ENCODE results near the gene FARP1. TPM values are rescaled to one million over a fixed set of nuclear protein-coding genes. Genes with fewer than 3 reads are reported as not detected.

The FARP1 gene
- total RNA-seq, 2 experiments from 2014 or later = 0.55 to 1.9 TPM

DNA sequence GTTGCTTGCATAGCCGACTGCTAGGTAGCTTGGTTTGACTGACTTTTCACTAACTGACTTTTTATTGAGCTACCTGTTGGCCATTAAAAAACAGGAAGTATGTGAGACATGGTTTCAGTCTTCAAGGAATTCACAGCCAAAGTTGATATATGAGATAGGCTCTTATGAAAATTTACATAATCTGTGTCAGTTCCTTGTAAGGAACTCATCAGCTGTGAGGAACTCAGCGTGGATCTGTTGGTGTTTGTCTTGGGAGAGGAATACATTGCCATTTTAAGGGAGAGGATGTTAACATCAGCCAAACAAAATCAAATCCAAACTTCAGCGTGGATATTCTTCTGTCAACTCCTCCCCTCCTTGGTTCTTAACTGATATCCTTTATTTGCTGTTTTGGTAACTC is 32.1 kb downstream of the FARP1 start:
- no peaks in the 10 kb centered on the region for H3K36me3 Mint-ChIP-seq
- ATAC-seq (ENCODE audit: low read depth) (no peak), DNase-seq (no peak)
- no peaks in the 10 kb centered on the region for H3K4me1 Mint-ChIP-seq
- peaks cover 5% of the 10 kb centered on the region for H3K27me3 Mint-ChIP-seq
- no peaks in the 10 kb centered on the region for H3K9me3 Mint-ChIP-seq
- no peak overlapping the region for H3K4me3 Mint-ChIP-seq
- no peak overlapping the region for H3K27ac Mint-ChIP-seq
- POLR2A ChIA-PET = no interaction called here

DNA sequence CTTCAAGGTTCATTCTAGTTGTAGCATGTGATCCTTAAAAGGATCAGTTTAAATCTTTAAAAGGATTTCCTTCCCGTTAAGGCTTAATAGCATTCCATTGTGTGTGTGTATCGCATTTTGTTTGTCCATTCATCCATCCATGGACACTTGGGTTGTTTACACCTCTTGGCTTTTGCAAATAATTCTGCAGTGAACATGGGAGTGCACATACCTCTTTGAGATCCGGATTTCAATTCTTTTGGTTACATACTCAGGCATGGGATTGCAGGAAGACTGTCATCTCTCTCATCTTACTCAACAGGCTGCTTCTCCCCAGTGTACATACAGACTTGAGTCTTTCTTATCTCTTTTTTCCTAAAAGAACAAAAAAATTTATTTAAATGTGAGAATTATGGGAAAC is 32.9 kb downstream of the FARP1 start:
- H3K27ac Mint-ChIP-seq = no peak overlapping the region
- H3K9me3 Mint-ChIP-seq = no peaks in the 10 kb centered on the region
- ATAC-seq (ENCODE audit: low read depth) (no peak), DNase-seq (no peak)
- H3K4me1 Mint-ChIP-seq = no peaks in the 10 kb centered on the region
- H3K27me3 Mint-ChIP-seq = peaks cover 4% of the 10 kb centered on the region
- H3K36me3 Mint-ChIP-seq = no peaks in the 10 kb centered on the region
- no peak overlapping the region for H3K4me3 Mint-ChIP-seq
- POLR2A ChIA-PET = no interaction called here

DNA sequence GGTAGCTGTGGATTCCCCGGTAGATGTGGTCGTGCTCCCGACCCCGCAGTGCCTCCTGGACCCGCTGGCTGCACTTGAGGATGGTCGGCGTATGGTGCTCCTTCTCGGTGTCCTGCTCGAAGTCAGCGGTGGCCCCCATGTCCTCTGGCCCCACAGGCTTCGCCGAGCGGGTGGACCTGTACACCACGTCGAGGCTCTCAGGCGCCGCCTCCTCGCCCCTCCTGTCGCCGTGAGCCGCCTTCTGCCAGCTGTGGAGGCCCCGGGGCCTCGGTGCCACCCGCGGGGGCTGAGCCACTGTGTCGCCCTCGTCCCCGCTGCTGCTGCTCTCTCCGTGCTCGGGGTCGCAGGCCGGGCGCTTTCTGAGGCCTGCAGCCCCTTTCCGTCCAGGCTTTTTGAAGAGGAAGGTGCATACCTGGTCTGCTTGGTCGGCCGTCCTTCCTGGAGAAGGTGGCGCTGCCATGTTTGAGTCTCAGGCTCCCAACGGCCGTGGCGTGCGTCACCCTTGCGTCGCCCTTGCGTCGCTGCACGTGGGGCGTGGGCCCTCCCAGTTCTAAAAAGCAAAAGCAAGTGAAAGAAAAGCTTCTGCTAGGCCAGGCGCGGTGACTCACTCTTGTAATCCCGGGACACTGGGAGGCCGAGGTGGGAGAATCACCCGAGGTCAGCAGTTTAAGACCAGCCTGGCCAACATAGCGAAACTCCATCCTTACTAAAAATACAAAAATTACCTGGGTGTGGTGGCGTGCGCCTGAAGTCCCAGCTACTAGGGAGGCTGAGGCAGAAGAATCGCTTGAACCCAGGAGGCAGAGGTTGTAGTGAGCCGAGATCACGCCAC is 34.1 kb downstream of the FARP1 start, which contains the start of gene RNF113B:
TSS of gene RNF113B (minus strand) at position 493 of the 832 bp plus-strand sequence. CDS start at position 460, 33 bp downstream.
- H3K4me3 Mint-ChIP-seq = no peak within 1 kb of the TSS
- H3K27ac Mint-ChIP-seq = no peak within 1 kb of the TSS
- no peaks in the 10 kb centered on the region for H3K9me3 Mint-ChIP-seq
- H3K4me1 Mint-ChIP-seq = no peaks in the 10 kb centered on the region
- ATAC-seq (ENCODE audit: low read depth) (no peak), DNase-seq (no peak)
- peaks cover 4% of the 10 kb centered on the region for H3K27me3 Mint-ChIP-seq
- no peaks in the 10 kb centered on the region for H3K36me3 Mint-ChIP-seq
- POLR2A ChIA-PET = no interaction called here

DNA sequence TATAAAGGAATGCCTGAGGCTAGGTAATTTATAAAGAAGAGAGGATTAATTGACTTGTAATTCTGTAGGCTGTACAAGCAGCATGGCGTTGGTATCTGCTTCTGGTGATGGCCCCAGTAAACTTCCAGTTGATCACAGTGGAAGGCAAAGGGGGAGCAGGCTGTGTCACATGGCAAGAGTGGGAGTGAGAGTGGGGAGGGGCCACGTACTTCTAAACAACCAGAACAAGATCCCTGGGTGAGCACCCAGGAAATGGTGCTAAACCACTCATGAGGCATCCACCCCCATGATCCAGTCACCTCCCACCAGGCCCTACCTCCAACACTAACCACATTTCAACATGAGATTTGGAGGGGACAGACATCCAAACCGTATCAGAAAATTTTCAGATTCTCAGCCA is 37.2 kb downstream of the FARP1 start:
- POLR2A ChIA-PET = no interaction called here
- Mint-ChIP-seq H3K4me1 (no peaks in the 10 kb centered on the region), H3K36me3 (no peaks in the 10 kb centered on the region), H3K9me3 (no peaks in the 10 kb centered on the region), H3K27ac (no peak overlapping the region), H3K4me3 (no peak overlapping the region), H3K27me3 (peaks cover 2% of the 10 kb centered on the region)
- DNase-seq (no peak), ATAC-seq (ENCODE audit: low read depth) (no peak)

DNA sequence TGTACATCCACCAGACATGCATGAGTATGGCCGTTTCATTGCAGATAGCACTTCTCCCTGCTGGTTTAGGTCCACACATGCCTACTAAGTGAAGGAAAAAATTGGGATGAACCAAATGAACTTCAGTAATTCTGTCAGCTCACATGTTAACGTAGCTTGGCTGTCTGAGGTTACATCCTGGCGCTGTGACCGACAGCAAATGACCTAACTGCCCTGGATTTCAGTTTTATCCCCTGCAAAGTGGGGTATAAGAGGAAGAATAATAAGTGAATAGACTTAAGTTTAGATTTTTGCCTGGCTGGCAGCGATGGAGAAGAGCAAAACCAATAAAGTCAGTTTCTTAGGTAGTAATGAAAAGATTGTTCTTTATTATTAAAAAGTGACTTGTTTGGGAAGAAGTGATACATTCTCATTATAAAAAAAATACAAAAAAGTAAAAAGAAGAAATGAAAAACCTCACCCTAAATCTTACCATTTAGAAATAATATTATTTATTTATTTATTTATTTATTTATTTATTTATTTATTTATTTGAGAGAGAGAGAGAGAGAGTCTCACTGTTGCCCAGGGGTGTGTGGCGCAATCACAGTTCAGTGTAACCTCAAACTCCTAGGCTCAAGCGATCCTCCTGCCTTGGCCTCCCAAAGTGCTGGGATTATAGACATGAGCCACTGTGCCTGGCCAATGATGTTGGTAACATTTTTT is 38.4 kb downstream of the FARP1 start:
- POLR2A ChIA-PET = no interaction called here
- Mint-ChIP-seq H3K27me3 (peaks cover 2% of the 10 kb centered on the region), H3K27ac (no peak overlapping the region), H3K4me3 (no peak overlapping the region), H3K4me1 (no peaks in the 10 kb centered on the region), H3K36me3 (no peaks in the 10 kb centered on the region), H3K9me3 (no peaks in the 10 kb centered on the region)
- ATAC-seq (ENCODE audit: low read depth) (no peak), DNase-seq (no peak)

DNA sequence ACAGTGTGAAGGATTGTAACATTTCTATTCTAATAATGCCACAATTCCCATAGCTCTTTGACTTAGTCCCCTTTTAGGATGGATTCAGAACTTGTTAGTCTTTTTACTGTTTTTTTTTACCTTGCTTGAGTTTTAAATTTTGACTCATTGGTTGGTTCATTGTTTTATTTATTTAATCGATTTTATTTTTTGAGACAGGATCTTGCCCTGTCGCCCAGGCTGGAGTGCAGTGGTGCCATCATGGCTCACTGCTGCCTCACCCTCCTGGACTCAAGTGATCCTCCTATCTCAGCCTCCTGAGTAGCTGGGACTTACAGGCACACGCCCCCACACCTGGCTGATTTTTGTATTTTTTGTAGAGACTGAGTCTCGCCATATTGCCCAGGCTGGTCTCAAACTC is 39.3 kb downstream of the FARP1 start:
- POLR2A ChIA-PET = no interaction called here
- no peaks in the 10 kb centered on the region for H3K4me1 Mint-ChIP-seq
- no peak overlapping the region for H3K4me3 Mint-ChIP-seq
- no peak overlapping the region for H3K27ac Mint-ChIP-seq
- peaks cover 2% of the 10 kb centered on the region for H3K27me3 Mint-ChIP-seq
- no peak for ATAC-seq (ENCODE audit: low read depth)
- no peaks in the 10 kb centered on the region for H3K9me3 Mint-ChIP-seq
- no peaks in the 10 kb centered on the region for H3K36me3 Mint-ChIP-seq
- DNase-seq = no peak

DNA sequence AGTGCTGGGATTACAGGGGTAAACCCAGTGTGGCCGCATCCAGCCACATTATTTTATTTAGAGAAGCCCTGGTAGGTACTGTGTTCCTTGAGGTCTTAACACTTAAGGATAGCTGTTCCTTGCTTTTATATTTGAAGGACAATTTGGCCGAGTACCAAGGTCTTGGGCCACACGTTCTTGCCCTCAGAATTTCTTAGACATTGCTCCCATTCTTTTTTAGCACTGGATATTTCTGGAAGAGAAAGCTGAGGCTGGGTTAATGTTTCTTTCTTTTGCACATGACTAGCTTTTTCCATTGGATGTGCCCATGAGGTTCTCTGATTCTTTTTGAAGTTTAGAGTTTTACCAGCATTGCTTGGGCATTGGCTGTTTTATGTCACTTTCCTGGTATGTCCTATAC is 39.7 kb downstream of the FARP1 start:
- Mint-ChIP-seq H3K27ac (no peak overlapping the region), H3K4me1 (no peaks in the 10 kb centered on the region)

DNA sequence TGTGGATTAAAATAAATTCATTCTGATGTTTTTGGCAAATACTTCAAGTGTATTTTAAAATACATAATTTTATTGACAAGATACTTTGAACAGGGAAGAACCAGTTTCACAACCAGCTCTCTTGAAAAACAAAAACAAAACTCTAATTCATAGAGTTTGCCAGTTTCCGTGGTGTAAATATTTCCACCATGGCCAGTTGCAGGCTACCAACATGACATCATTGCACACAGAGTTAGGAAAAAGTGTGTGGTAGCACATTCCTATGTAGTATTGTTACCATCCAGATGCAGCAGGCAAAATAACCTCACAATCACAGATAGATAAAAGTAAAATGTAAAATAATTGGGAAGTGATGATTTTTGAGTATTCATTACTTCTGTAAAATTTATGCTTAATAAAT is 41.9 kb downstream of the FARP1 start:
- no peak for DNase-seq
- Mint-ChIP-seq H3K27me3 (peaks cover 7% of the 10 kb centered on the region), H3K4me3 (no peak overlapping the region), H3K27ac (no peak overlapping the region), H3K9me3 (no peaks in the 10 kb centered on the region), H3K36me3 (no peaks in the 10 kb centered on the region), H3K4me1 (no peaks in the 10 kb centered on the region)
- no peak for ATAC-seq (ENCODE audit: low read depth)
- POLR2A ChIA-PET = no interaction called here

More for the DNA sequence above, 39.7 kb downstream of the FARP1 start:
- no peak overlapping the region for H3K4me3 Mint-ChIP-seq
- H3K9me3 Mint-ChIP-seq = no peaks in the 10 kb centered on the region
- peaks cover 2% of the 10 kb centered on the region for H3K27me3 Mint-ChIP-seq
- ATAC-seq (ENCODE audit: low read depth) (no peak), DNase-seq (no peak)
- no peaks in the 10 kb centered on the region for H3K36me3 Mint-ChIP-seq
- POLR2A ChIA-PET = no interaction called here

DNA sequence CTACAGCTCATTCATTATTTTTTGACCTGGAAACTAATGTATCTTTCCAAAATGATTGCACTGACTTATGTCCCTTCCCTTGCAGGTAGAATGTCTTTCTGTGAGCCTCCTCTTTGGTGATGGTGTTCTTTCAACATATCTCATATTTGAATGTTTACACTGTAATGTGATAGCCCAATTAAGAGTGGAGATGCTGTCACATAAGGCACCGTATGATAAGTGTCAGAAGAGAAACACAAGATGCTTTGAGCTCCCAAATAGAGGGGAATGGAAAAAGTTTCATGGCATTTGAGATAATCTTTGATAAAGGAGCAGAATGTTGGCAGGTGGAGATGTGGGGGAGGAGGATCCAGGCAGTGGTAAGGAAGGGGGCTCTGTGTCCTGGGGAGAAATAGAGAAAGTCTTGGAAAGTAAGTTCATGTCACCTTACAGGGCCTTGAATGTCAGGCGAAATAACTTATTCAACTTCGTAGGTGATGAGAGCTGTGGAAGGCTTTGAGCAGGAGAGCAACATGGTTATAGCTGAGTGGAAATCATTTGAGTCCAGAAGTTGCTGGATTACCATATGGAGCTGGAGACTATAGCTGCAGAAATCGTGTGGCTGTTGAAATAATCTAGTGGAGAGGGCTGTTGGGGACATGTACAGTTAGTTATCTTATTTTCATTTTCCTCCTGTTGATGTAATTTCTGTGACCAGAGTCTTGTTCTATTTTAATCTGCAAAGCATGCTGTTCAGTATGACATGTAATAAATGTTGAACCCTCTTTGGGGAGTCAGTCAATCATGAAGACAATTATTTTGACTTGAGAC is 44.5 kb downstream of the FARP1 start:
- Mint-ChIP-seq H3K36me3 (no peaks in the 10 kb centered on the region), H3K4me3 (no peak overlapping the region), H3K4me1 (no peaks in the 10 kb centered on the region), H3K27me3 (peaks cover 11% of the 10 kb centered on the region), H3K9me3 (no peaks in the 10 kb centered on the region), H3K27ac (no peak overlapping the region)
- no peak for ATAC-seq (ENCODE audit: low read depth)
- POLR2A ChIA-PET = no interaction called here
- no peak for DNase-seq

DNA sequence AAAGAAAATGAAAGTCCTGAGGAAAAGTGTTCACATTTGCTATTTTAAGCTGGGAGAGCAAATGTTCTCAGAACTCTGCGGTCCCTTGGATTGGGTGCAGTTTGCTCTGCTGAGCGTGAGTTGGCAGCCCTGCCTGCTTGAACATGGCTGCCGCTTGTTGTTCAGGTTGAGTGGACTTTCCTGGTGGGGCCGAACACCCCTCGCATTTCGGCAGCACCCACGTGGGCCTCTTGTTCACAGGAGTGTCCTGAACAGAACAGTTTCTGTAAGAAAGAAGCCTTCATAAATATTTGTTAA is 45.0 kb downstream of the FARP1 start:
- Mint-ChIP-seq H3K9me3 (no peaks in the 10 kb centered on the region), H3K4me3 (no peak overlapping the region), H3K27me3 (peaks cover 11% of the 10 kb centered on the region), H3K36me3 (no peaks in the 10 kb centered on the region), H3K4me1 (no peaks in the 10 kb centered on the region), H3K27ac (no peak overlapping the region)
- POLR2A ChIA-PET = no interaction called here
- ATAC-seq (ENCODE audit: low read depth) (no peak), DNase-seq (no peak)

DNA sequence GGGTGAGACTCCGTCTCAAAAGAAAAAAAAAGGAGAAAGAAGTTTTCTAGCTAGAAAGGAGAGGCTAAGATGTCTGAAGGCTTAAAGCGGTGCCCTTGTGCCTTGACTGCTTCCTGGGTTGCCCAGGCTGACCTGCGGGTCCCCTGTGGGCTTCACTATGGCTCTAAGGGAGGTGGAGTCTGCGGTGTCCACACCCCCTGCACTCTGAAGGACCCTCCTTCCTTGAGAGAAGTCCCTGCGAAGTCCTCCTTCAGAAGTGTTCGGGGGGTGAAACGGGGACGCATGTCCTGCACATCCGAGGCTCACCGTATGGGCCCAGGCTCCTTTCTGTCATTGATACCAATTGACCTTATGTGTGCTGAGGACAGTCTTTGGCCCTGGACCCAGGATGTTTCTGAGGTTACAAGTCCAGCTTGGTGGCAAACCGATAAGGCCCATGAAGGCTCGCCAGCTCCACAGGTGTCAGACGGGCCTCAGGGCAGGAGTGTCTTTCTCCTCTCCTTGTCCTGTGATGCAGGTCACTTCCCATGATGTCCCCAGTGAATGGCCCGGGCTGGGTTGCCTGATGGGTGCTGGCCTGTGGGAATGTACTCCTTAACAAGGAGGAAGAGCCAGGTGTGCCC is 45.8 kb downstream of the FARP1 start:
- ATAC-seq (ENCODE audit: low read depth) = no peak
- Mint-ChIP-seq H3K36me3 (no peaks in the 10 kb centered on the region), H3K9me3 (no peaks in the 10 kb centered on the region), H3K27ac (no peak overlapping the region), H3K4me1 (no peaks in the 10 kb centered on the region), H3K27me3 (peaks cover 9% of the 10 kb centered on the region), H3K4me3 (no peak overlapping the region)
- POLR2A ChIA-PET = no interaction called here
- no peak for DNase-seq

DNA sequence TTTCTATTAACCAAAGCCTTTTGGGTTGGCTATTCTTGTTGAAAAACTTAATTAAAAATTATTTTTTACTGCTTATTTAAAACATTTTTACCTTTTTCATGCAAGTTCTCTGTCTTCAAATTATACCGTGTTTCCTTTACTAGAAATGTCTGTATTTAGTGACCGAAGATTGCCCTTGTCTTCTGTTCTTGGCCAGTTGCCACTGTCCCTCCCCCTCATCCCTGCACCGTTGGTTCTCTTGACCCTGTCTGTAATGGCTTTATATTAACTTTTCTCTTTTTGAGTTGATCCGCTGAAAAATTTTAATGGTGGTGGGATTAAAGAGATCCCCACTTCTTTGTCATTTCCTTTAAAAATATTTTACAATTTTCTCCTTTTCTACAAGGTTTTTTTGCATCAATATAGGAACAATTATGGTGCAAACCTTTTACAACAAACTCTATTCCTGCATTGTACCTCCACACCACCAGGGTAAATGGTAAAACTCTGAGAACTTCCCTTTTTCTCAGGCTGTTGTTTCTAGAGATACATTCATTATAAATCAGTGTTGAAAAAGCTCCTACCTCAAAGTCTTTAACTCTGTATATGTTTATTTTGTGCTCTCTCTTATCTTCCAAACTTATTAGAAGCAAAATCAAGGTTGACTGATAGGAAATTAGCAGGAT is 47.1 kb downstream of the FARP1 start:
- Mint-ChIP-seq H3K27me3 (peaks cover 9% of the 10 kb centered on the region), H3K36me3 (no peaks in the 10 kb centered on the region), H3K4me1 (no peaks in the 10 kb centered on the region), H3K4me3 (no peak overlapping the region), H3K9me3 (no peaks in the 10 kb centered on the region), H3K27ac (no peak overlapping the region)
- no peak for ATAC-seq (ENCODE audit: low read depth)
- POLR2A ChIA-PET = no interaction called here
- DNase-seq = no peak

DNA sequence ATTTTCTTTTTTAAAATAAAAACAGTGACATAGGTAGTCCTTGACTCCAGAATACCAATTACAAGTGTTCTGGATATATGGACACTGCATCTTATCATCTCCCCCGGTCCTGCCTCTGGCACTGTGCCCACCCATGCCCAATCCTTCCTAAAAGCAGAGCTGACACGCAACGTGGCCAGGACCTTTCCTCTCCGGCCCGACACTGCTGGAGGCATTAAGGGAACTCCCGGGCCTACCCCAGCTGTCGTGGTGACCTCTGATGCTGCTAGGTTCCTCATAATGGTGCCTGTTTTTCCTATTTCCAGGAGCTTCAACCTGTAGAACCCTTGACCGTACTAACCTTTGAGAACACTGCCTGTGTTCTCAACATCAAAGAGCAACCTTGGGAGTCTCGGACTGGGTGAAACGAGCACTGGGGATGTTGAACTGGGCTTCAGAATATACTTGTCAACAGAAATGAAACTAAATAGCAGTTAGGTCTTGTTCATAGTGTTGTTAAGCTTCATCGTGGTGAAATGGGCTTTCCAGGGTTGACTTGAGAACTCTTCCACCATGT is 48.1 kb downstream of the FARP1 start:
- Mint-ChIP-seq H3K9me3 (no peaks in the 10 kb centered on the region), H3K27ac (no peak overlapping the region), H3K36me3 (no peaks in the 10 kb centered on the region), H3K27me3 (peaks cover 9% of the 10 kb centered on the region), H3K4me3 (no peak overlapping the region), H3K4me1 (no peaks in the 10 kb centered on the region)
- no peak for DNase-seq
- ATAC-seq (ENCODE audit: low read depth) = no peak
- POLR2A ChIA-PET = no interaction called here
